Measurements from ENCODE around the gene ZNF821.
"Not testable (repeated sequence)": the region's sequence is repeated elsewhere in the genome, so short reads cannot be mapped to it uniquely, and the experiment has no call there.

The ZNF821 gene, protein sequence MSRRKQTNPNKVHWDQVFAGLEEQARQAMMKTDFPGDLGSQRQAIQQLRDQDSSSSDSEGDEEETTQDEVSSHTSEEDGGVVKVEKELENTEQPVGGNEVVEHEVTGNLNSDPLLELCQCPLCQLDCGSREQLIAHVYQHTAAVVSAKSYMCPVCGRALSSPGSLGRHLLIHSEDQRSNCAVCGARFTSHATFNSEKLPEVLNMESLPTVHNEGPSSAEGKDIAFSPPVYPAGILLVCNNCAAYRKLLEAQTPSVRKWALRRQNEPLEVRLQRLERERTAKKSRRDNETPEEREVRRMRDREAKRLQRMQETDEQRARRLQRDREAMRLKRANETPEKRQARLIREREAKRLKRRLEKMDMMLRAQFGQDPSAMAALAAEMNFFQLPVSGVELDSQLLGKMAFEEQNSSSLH

DNA sequence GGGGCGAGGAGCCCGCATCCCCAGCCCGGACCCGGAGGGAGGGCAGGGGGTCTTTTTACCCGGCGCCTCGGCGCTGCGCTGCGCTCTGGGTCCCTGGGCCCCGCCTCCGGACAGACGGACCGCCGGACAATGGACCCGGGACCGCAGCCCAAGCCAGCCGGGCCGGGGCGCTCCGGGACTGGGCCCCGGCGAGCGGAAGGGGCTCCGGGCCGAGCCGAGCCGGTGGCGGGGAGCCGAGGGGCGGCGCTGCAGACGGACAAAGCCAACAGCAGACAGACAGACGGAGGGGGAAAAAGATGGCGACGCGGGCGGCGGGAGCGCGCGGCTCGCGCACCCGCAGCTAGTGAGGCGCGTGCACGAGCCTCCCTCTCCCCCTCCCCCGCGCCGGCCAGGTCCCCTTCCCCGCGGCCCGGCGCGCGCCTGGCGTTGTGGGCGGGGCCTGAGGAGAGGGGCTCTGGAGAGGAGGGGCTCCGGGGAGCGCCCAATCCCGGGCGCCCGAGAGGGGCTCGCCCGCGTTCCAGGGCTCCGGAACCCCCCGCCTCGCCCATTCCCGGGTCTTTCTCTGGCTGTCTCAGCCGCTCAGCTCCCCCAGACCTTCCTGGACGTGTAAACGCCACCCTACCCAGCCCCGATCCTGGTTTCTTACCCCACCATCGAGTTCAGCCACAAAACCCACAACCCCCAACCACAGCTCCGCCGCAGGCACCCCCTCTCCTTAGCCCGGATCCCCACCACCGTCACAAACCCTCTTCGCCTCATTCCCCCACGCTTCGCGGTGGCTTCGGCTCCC, at the start of gene ZNF821:
Gene ZNF821 (minus strand): TSS at position 334 of the 790 bp plus-strand sequence. CDS start 4,236 bp downstream, outside the sequence.
- in situ Hi-C loops (cut with HindIII; ENCODE audit: low sequenced_read_pairs): no loop called here

GRCh38 chr16:71933017-71933416, 49.0 kb upstream of the ZNF821 start:
- in situ Hi-C loops (cut with HindIII; ENCODE audit: low sequenced_read_pairs): no loop called here

DNA sequence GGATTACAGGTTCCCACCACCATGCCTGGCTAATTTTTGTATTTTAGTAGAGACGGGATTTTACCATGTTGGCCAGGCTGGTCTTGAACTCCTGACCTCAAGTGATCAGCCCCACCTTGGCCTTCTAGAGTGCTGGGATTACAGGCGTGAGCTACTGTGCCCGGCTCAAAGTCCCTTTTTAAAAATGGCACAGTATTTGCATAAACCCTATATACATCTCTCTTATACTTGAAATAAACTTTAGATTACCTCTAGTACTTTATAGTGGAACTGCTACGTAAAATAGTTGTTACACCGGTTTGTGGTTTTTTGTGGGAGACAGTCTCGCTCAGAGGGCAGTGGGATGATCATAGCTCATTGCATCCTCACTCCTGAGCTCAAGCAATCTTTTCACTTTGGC, 47.6 kb upstream of the ZNF821 start:
- in situ Hi-C loops (cut with HindIII; ENCODE audit: low sequenced_read_pairs): no loop called here

DNA sequence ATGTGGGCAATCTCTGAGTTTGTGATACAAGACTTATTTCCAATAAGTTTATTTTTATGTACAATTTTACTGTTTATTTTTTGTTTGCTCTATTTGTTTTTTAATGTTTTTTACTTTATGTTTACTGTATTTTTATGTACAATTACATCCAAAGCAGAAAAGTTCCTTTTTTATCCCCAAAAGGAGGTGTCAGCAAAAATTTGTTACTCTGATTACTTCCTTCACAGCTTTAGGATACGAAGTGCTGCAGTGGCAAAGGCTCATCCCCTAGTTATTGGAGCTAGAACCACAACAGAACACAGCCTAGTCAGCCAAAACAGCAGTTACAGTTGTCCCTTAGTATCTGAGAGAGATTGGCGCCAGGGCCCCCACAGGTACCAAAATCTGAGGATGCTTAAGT, 47.0 kb upstream of the ZNF821 start:
- in situ Hi-C loops (cut with HindIII; ENCODE audit: low sequenced_read_pairs): no loop called here

- in situ Hi-C loops (cut with HindIII; ENCODE audit: low sequenced_read_pairs): no loop called here
Measured at GRCh38 chr16:71930013-71930563, 46.1 kb upstream of the ZNF821 start.

GRCh38 chr16:71929048-71929447, 45.1 kb upstream of the ZNF821 start:
- in situ Hi-C loops (cut with HindIII; ENCODE audit: low sequenced_read_pairs): no loop called here

DNA sequence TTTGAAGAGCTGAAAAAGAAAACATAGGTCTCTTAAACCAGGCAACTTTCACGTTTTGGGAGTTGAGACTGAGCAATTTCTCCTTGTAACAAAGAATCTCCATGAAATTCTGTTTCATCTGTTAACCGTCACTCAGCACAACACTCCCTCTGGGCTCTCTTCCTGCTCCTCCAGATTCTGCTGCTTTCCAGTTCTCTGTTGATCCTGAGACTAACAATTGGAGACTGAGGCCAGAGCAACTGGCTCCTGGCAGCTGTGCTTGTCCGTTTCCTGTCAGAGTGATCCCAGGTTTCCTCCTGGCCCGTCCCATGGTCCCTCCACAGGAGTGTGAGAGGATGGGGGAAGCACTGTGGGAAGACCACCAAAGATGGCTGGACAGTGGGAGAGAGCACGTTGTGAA, 43.8 kb upstream of the ZNF821 start:
- in situ Hi-C loops (cut with HindIII; ENCODE audit: low sequenced_read_pairs): no loop called here

GRCh38 chr16:71927383-71927782, 43.4 kb upstream of the ZNF821 start:
- in situ Hi-C loops (cut with HindIII; ENCODE audit: low sequenced_read_pairs): no loop called here

DNA sequence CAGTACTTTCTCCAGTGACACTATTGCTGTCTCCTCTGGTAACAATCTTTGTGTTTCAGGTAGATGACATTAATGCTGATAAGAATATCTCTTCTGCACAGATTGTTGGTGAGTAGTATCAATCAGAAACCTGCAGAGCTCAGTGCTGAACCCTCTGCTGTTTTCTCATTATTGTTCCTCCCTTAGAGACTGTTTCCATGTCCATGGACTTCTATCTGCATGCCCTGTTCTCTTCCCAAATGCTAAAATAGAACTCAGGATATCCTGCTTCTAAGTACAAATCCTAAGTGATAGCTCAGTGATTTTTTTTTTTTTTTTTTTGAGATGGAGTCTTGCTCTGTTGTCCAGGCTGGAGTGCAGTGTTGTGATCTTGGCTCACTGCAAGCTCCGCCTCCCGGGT, 40.7 kb upstream of the ZNF821 start:
- in situ Hi-C loops (cut with HindIII; ENCODE audit: low sequenced_read_pairs): no loop called here

DNA sequence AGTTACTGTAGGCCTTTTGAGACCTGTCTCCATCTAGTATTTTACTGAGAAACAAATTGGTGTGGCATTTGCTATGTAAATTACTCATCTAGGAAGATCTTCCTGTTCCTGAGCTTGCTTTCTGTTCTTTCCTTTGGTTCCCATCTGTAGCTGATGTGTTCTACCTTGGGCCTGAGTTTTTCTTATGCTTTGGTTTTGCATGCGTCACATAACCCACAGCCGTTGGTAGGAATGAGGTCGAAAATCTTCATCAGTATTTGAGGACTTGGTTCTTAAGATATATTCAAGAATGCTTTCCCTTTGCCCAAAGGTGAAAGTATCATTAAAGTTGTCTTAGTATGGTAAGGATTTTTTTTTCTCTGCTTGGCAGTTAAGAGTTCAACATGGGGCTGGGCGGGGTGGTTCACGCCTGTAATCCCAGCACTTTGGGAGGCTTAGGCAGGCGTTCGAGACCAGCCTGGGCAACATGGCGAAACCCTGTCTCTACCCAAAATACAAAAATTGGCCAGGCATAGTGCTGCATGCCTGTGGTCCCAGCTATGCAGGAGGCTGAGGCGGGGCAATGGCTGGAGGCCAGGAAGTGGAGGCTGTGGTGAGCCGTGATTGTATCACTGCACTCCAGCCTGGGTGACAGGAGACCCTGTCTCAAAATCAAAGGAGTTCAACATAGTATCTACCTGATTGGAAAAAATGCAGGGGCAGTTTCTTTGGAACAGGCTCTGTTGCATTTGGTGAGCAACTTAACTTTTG, 40.1 kb upstream of the ZNF821 start:
- in situ Hi-C loops (cut with HindIII; ENCODE audit: low sequenced_read_pairs): no loop called here

- in situ Hi-C loops (cut with HindIII; ENCODE audit: low sequenced_read_pairs): no loop called here
Measured at GRCh38 chr16:71920658-71921057, 36.7 kb upstream of the ZNF821 start.

GRCh38 chr16:71919035-71919434, 35.1 kb upstream of the ZNF821 start:
- in situ Hi-C loops (cut with HindIII; ENCODE audit: low sequenced_read_pairs): no loop called here

DNA sequence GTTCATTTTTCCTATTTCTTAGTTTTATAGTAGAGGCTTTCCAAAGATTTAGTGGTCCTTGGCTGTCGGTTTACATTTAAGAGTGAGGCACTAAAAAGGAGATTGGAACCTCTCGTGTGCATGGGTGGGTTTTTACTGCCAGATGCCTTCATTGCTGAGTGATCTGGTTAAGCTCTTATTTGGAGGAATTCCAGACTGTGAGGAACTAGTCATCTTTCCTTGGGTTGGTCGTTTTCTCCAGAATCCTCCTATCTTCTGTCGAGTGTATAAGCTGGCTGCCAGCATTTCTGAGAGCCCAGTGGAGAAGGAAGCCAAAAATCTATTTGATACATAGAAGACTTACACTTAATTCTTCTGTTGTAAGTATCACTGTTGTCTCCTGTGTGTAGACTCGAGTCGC, 33.9 kb upstream of the ZNF821 start:
- in situ Hi-C loops (cut with HindIII; ENCODE audit: low sequenced_read_pairs): no loop called here

DNA sequence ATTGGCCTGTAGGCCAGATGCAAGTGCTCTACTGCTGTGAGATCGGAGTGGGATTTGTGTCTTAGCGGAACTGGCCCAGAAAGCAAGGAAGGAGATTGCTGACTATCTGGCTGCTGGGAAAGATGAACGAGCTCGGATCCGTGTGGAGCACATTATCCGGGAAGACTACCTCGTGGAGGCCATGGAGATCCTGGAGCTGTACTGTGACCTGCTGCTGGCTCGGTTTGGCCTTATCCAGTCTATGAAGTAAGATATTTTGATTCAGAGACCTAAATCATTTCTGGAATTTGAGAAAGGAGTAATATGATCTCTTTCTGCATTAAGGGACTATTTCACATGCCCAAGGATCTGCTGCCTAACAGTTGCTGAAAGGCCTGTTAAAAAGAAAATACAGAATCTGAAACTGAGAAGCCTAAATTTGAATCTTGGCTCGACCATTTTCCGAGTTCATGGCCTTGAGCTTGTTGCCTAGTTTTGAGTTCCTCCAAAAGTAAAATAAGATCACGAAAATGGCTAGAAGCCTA, 32.5 kb upstream of the ZNF821 start:
- in situ Hi-C loops (cut with HindIII; ENCODE audit: low sequenced_read_pairs): no loop called here

DNA sequence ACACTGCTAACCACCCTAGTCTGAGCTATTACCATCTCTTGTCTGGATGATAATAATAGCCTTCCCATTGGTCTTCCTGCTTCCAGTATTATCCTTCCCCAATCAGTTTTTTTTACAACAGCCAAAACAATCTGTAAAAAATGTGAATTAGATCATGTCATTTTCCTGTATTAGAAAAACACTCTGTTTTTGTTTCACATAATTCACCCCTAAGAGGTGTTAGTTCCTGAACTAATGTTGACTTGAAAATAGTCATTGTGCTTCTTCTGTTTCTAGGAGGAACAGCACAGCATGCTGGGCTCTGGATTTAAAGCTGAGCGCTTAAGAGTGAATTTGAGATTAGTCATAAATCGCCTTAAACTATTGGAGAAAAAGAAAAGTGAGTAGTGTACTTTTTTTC, 31.4 kb upstream of the ZNF821 start:
- in situ Hi-C loops (cut with HindIII; ENCODE audit: low sequenced_read_pairs): no loop called here

GRCh38 chr16:71914802-71915201, 30.8 kb upstream of the ZNF821 start:
- in situ Hi-C loops (cut with HindIII; ENCODE audit: low sequenced_read_pairs): no loop called here

DNA sequence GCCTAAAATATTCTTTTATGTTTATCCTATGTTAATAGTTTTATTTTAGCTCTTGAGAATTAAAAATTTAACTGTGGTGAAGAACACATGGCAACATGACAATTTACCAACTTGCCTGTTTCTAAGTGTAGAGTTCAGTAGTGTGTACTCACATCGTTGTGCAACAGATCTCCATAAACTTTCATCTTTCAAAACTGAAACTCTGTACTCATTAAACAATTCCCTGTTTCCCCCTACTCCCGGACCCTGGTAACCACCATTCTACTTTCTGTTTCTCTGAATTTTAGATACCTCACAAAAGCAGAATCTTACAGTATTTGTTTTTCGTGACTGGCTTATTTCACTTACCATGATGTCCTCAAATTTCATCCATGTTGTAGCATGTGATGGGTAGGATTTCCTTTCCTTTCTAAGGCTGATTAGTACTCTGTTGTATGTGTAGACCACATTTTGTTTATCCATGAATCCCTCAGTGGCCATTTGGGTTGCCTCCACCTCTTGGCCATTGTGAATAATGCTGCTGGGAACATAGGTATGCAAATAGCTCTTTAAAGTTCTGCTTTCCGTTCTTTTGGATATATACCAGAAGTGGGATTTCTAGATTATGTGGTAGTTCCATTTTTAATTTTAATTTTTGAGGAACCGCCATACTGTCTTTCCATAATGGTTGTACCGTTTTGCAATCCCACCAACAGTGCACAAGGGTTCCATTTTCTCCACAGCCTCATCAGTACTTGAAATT, 28.7 kb upstream of the ZNF821 start:
- in situ Hi-C loops (cut with HindIII; ENCODE audit: low sequenced_read_pairs): no loop called here

DNA sequence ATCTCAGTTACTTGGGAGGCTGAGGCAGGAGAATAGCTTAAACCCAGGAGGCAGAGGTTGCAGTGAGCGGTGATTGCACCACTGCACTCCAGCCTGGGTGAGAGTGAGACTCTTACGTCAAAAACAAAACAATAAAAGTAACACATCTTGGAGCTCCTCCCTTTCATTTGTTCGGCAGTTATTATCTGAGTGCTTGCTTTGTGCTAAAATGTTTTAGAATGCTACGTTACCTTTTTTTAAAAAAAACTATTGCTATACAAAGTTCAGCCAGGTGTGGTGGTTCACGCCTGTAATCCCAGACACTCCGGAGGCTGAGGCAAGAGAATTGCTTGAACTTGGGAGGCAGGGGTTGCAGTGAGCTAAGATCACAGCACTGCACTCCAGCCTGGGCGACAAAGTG, 27.1 kb upstream of the ZNF821 start:
- in situ Hi-C loops (cut with HindIII; ENCODE audit: low sequenced_read_pairs): no loop called here

- in situ Hi-C loops (cut with HindIII; ENCODE audit: low sequenced_read_pairs): not testable (repeated sequence)
Measured at GRCh38 chr16:71905765-71906164, 21.8 kb upstream of the ZNF821 start.

GRCh38 chr16:71904239-71904638, 20.3 kb upstream of the ZNF821 start:
- in situ Hi-C loops (cut with HindIII; ENCODE audit: low sequenced_read_pairs): no loop called here

Data from DLD1 (cell line).